NCI-H510A (cell line): Measurements from ENCODE around the gene NT5M.

Source experiments
- DNase-seq: peaks from one replicate; lab custom pipeline; 2025; lab: John Stamatoyannopoulos, UW

The NT5M gene

DNA sequence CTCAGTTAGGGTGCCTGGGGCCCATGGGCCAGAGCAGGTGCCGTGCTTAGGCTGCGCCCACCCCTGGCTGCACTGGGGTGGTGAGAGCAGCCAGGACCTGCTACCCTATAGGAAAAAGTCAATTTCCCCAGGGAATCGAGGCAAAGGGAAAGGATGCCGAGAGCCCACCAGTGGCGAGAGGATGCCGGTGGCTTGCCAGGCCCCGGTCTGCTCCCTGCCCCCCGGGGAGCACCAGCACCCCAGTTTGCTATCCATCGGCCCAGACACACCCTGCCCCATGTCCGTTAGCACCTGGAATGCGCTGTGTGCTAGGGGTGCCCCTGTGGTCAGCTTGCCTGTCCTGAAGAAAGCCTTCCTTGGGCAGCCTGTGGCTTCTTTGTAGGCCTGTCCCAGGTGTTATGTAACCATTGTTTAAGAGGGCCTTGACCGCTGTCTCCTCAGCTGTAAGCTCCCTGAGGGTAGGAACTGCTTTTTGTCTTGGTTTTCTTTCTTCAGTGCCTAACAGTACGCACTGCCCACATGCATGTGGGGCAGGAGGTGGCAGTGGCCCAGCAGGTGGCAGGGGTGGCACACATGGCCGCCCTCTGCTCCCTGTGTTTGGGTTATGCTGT lies 40.8 kb downstream of the NT5M start:
- no peak for DNase-seq

DNA sequence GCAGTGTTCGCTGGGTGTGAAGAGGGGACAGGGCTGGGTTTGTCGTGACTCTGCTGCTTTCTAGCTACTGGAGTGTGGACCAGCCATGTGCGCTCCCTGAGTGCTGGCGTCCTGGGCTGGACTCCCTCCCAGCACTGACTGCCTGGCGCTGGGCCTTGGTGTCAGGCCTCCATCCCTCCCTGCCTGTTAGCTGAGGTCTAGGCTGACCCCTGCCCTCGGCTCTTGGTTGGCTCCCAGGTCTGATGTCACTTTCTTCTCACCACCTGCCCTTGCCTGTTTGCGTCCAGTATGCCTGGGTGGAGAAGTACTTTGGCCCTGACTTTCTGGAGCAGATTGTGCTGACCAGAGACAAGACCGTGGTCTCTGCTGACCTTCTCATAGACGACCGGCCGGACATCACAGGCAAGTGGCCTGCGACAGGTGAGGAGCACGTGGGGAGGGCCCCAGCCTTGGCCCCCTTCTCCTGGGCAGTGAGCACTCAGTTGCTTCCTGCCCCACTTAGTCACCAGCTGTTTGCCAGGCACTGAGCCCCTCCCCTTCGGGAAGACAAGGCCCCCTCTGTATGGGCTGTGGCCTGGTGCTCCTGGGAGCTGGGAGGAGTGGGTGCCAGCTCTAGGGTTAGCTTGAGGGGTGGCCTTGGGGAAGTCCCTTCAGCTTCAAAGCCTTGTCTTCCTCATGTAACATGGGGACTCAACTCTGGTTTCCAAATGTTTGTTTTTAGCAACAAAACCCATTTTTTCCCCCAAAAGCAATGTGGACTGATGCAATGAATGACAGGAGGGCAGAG lies 41.5 kb downstream of the NT5M start:
- DNase-seq: no peak

DNA sequence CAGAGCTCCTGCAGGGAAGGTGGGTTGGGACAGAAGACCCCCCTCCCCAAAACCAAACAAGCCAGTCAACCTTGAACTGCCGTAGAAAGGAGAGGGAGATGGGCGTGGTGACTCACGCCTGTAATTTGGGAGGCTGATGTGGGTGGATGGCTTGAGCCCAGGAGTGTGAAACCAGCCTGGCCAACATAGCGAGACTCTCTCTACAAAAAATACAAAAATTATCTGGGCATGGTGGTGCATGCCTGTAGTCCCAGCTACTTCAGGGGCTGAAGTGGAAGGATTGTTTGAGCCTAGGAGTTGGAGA lies 42.1 kb downstream of the NT5M start:
- DNase-seq: no peak

DNA sequence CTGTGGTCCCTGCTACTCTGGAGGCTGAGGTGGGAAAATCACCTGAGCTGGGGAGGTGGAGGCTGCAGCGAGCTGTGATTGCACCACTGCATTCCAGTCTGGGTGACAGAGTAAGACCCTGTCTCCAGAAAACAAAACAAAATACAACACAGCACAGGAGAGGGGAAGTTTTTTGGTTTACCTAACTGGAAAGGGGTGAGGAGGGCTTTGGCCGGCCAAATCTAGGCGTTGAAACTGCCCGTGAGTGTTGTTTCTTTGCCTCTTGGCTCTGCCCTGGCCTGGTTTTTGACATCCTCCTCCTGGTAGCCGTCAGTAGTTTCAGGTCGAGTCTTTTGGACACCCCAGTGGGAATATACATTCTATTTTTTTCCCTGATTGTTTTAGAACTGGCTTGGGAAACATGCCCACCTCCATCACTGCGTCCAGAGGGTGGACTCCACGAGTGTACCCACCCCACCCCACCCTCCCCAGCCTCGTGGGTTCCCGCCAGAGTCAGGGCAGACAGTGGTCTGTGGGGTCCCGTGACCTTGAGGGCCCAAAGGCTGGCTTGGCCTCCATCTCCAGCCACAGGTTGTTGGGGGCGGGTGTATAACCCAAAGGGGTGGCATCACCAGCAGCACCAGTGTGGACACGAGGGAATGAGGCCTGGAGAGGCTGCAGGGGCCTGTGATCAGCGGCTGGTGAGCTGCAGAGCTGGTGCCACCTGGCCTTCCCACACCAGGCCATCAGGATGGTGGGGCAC lies 42.7 kb downstream of the NT5M start:
- no peak for DNase-seq

DNA sequence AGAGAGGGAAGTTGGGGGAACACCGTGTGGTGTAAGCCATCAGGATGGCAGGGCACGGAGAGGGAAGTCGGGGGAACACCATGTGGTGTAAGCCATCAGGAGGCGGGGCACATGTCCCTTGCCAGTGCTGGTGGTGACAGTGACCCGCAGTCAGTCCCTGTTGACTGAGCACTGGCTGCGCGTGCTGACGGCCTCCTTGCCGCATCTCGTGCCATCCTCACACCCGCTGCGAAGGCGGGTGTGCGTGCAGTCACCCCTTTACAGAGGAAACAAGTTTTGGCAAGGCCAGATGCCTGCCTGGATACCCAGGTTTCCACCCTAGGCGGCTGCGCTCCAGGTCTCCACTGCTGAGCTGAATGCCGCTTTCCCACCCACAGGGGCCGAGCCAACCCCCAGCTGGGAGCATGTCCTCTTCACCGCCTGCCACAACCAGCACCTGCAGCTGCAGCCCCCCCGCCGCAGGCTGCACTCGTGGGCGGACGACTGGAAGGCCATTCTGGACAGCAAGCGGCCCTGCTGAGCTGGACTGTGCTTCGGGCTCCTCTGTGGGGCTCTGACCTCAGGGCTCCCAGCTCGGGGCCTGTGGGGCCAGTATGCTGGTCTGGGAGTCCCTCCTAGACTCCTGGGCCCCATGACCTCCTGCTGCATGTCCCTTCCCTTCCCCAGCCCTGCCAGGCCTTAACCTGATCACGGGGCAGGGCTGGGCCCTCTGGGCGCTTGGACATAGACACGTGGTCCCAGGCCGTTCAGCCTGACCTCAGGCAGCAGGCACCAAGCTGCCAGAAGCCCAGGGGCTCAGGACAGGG lies 43.5 kb downstream of the NT5M start:
- DNase-seq: no peak

DNA sequence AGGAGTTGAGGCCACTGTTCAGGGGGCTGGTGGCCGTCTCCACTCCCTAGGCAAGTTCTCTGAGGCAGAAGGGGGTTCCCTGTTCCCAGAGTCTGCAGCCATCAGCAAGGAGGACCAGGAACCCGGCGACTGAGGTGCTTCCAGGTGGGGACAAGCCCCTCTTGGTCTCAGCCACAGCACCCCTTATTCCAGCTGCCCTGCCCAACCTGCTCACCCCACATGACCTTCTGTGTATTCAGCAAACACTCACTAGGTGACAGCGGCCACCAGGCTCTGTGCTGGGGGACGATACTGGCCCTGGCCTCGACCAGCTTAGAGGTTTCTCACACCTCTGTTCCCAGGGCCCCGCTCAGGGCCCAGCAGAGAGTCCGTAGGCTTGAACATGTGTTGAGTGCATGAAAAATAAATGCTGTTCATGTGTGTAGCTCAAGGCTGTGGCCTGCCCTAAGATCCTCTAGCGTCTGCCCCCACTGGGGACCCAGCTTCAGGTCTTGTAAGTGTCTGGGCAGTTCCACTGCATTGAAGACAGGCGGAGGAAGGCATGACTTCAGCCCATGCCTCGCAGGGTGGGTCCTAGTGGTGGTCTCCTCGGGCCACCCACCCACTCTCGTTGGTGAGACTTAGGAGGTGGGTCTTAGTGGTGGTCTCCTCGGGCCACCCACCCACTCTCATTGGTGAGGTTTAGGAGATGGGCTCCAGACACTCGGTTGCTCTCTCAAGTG lies 44.2 kb downstream of the NT5M start:
- no peak for DNase-seq

DNA sequence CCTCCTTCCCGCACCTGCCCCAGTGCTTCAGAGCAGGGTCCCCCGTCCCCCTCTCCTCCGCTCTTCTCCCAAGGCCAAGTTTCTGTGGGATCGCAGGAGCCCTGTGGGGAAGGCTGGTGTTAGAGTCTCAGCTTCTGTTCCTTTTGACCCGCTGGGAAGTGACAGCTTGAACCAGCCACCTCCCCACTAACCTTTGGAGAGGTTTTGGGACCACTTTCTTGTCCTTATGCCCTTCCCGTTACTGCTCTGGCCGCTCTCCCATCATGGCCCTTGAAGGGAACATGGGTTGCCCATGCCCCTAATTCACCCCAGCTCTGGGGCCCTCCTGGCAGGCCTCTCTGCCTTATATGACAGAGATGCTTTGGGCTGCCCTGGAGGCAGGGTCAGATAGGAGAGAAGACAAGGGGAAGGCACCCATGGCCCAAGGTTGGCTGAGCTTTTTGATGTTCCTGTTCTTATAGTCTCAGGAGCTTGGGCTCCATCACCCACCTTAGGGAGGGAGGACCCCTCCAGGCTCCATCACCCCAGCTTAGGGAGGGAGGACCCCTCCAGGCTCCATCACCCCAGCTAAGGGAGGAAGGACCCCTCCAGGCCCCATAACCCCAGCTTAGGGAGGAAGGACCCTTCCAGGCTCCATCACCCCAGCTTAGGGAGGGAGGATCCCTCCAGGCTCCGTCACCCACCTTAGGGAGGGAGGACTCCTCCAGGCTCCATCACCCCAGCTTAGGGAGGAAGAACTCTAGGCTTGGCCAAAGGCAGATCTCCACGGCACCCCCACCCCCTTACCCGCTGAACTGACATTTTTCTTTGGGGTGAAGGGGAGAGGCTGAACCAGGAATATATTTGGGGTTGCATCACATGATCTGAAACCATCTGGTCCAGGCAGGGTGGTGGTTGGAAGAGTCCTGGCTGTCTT lies 45.0 kb downstream of the NT5M start:
- no peak for DNase-seq

DNA sequence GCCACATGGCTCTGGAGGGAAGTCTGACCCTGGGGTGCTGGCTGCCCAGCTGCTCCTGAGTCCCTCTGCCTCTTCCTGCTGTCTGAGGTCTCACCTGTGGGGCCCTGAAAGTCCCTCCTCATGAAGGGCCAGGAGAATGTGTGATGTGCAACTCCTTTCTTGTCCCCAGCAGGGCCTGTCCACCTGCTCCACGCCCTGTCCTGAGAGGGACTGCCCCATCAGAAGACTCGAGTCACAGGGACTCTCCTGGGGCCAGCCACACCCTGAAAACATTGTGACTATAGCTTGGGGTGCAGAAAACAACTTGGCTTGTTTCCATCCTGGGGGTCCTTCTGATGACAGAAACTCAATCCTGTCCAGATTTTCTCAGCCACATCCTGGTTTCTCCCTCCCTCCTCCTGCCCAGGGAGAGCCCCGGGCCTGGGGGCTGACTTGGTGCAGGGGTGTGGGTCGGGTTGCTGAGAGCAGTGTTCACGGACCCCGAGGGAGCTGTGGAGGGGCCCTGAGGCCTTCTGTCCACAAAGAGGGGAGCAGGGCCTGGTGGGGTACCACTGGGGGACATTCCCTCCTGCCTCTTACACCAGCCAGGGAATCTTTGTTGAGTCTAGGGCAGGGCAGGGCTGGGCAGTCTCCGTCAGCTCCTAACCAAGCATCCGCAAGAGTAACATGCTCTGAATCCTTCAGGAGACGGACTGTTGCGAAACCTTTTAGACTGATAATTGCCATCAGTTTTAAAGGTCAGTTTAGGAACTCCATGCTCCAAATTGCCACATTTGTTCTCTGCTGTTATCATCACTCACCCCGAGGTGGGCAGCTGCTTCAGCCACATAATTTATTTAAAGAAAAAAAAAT lies 45.9 kb downstream of the NT5M start:
- no peak for DNase-seq

DNA sequence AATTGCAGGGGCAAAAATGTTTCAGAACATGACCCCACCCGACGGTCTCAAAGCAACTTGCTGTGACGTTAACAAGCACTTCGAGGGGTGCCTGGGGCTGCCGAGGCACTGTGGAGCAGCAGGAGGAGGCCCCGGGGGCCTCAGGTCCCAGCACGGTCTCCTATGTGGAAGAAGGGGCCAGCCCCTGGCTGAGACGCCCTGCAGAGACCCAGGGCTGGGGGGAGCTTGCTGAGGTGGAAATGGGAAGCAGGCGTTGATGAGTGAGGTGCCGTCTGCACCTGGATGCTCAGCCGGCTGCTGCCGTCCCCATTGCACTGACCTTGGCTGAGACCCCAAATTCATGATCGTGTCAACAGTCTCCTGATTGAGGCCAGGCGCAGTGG lies 46.5 kb downstream of the NT5M start:
- DNase-seq: no peak

DNA sequence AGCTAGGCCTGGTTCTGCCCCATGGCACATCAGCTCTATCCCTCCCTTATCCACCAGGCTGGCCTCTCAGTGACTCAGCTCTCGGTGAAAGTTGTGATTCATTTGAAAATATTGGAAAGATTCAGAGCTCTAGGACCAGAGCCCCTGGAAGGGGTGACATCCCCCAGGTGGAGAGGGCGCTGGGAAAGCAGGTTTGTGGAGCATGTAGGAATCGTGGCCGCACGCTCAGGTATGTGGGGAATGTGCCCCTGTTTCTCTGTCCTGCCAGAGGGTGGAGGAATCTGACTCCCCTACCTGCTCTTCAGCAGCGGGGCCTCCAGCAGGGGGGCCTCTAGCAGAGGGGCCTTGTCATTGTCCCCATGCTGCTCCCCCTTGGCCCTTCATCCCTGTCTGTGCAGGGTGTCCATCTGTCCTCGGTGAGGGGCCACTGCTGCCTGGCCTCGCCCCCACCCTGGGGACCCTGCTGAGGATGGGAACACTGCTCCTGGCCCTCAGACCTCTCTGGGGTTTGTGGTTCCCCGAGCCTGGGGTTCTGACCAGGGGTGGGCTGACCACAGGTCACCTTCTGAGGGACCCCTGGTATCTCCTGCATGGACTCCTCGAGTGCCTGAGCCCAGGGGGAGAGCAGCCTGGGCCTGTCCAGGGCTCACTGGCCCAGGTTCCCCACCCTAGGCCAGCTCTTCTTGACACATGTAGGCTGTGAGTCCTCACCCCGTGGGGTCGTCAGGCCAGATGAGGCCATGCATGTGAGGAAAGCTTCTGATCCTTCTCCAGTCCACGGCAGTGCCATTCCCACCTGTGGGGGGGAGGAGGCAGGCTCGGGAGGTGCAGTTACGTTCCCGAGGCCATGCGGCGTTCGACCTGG lies 47.5 kb downstream of the NT5M start:
- DNase-seq: no peak

DNA sequence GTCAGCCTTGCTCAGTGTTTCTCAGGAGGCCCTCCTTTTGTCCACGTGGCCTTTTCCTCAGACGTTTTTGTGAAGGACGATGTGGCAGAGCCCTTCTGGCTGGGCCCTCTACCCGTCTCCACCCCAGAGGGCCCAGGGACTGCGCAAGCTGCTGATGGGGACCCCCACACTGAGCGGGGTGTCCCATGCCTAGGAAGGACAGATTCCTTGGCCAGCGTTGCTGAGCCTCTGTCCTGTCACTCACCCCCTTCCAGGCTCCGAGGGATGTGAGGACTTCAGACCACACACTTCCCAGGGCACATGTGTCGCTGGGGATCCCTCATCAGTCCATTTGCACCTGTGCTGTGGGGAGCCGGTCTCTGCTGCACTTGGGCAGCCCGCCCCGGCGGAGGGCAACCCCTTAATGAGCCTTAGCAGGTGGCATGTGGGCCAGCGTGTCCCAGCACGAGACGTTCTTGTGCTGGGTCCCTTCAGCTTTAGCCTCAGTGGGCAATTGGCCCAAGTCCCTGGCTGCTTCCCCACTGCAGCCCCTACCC lies 48.3 kb downstream of the NT5M start:
- DNase-seq: no peak

DNA sequence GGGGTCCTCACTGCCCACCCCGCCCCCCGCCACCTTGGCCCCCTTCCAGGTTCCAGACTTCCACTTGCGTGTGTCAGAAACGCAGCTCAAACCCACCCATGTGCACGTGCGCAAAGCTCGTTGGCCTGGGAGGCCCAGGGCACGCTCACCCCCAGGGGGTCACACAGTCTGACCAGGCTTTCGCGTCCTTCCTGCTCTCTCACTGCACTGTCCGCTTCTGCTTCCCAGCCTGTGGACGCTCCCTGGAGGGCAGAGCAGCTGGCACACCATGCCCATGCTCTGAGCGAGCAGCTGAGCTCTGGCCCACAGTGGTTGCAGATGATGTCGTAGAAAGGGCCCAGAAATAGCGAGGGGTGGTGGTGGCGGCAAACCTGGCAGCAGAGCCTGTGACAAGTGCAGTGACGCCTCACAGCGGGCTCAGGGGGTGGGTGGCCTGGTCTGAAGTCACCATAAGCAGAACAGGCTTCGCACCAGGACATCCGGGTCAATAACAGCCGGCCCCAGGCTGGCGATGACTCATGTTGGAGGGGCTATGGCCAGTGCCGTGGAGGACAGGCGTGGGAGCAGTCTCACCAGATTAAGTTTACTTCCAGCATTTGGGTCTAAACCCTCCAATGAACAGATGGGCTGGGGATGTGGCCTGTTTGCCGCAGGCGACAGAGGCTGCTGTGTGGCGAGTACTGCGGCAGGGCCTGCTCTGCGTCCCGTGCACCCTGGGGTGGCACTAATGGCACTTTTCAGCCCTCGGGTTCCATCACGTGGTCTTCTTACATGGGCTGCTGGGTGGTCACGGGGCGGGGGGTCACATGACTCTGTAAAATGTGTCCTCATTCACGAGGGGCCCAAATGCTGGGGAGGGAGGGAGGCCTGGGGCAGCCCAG lies 49.0 kb downstream of the NT5M start:
- no peak for DNase-seq

DNA sequence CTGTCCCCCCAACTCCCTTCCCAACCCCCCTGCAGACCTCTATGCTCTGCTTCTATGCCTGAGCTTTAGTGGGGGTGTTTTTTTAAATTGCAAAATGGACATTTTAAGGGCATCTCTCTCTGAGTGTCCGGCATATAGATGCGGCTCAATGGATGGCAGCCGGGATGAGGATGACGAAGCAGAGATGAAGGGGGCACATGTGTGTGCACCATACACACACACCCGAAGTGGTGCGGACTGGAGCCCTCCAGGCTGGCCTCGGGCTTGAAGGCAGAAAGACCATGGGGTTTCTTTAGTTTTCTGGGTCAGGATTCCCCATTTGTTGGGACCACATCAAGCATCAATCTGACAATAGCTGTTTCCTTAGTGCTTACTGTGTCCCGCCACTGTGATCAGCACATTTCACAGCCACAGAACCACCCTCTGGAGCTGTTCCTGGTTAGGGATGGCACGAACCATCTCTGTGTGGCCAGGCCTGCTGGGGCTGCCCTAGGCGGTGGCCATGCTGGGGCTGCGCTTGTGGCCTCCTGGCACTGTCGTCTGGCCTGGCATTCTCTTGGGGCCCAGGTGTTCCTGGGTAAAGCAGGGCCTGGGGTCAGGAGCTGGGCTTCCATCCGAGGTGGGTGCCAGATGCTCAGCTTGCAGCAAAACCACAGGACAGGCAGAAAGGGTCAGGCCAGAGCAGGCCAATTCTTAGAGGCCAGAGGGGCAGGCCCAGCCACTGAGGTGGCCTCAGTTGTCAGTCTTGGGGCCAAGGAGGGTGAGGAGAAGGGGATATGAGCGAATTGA lies 49.9 kb downstream of the NT5M start:
- no peak for DNase-seq

DNA sequence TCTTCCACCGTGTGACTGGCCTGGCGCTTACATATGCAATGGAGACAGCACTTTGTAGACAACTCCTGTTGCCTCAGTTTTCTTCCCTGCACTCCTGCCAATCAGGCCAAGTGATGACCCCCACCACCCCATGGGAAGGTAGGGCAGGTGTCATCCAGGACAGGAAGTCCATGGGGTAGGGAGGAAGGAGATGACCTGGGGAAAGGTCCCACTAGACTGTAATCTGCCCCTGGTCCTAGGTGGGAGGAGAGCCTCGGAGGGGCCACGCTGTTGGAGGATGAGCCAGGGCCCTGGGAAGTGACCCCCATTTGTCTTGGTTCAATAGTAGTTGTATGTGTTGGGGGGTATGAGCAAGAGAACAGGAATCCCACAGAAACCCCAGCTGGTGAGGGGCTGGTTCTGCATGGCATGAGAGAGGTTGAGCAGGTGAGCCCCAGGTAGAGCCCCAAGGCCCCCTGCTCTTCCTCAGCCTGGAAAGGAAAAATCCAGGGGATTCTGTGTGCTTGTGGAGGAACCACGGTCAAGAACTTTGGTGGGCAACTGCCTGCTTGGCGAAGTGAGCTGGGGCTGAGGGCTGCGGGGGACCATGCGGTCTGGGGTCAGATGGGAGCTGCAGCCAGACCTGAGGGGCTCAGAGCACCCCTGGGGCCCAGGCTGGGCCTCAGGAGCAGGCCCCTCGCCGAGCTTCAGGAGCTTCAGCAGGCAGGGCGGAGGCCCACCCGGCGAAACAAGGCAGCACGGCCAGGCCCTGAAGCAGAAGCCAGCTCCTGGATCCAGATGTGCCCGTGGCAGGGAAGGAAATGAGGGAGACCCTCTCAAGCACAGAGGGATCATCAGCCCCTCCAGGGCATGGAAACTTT lies 50.7 kb downstream of the NT5M start:
- no peak for DNase-seq

DNA sequence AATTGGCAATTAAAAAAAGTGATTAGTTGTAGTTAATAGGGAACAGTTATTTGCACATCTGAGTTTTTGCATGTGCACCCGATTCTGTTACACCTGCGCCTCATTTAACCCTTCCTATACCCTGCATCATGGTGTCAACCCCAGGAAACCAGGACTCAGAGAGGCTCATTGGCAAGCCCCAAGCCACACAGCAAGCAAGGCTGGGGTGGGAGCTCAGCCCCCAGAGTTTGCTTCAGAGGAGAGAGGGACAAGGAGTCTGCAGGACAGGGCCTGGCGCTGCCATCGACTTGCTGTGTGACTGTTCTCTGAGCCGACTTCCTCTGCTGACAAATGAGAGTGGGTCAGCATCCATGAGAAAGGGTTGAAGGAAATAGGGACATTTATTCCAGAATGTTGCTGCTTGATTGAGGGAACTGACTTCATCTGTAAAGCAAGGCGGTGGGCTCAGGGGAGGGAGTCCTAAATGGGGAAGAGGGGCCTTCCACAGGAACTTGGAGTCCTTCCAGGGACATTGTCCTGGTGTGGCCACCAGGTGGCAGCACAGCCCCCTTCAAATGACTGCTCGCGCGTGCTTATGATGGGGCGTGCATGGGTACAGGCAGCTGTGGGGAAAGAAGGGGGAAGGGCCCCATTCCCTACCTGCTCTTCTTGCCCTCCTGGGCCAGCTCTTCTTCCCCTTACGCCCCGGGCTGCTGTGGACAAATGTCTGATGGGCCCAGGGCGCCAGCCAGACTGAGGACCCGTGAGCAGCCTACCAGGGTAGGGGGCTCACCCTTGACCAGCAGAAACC lies 51.6 kb downstream of the NT5M start:
- DNase-seq: peak; percentile 60
